GM06990 (cell line): ENCODE data around the gene IST1.

ENCODE experiments used
- DNase-seq: peaks from one replicate; pipeline ENCODE4 v3.0.0-alpha.2; 2011; ENCODE audit not compliant: insufficient read length; ENCODE audit errors: extremely low read depth
- H3K27me3 ChIP-seq: replicated peaks from 2 replicates; pipeline ENCODE4 v1.6.0; 2011; ENCODE audit warnings: low read length; ENCODE audit not compliant: control insufficient read depth, insufficient read depth
- H3K36me3 ChIP-seq: 2 replicates; pipeline ENCODE4 v1.5.1; 2011; ENCODE audit warnings: low read length; ENCODE audit not compliant: control insufficient read depth, insufficient read depth
- H3K4me3 ChIP-seq: replicated peaks from 2 replicates; pipeline ENCODE4 v1.5.1; 2011; ENCODE audit warnings: low read depth, mild to moderate bottlenecking, control low read depth, low read length
- TF ChIP-seq, protein P1 (sequence below): IDR thresholded peaks from 2 replicates; pipeline ENCODE4 v1.5.1; 2011; ENCODE audit warnings: low read length, control low read depth, mild to moderate bottlenecking, inconsistent platforms; ENCODE audit not compliant: insufficient read depth, poor library complexity, severe bottlenecking

Gene IST1

DNA sequence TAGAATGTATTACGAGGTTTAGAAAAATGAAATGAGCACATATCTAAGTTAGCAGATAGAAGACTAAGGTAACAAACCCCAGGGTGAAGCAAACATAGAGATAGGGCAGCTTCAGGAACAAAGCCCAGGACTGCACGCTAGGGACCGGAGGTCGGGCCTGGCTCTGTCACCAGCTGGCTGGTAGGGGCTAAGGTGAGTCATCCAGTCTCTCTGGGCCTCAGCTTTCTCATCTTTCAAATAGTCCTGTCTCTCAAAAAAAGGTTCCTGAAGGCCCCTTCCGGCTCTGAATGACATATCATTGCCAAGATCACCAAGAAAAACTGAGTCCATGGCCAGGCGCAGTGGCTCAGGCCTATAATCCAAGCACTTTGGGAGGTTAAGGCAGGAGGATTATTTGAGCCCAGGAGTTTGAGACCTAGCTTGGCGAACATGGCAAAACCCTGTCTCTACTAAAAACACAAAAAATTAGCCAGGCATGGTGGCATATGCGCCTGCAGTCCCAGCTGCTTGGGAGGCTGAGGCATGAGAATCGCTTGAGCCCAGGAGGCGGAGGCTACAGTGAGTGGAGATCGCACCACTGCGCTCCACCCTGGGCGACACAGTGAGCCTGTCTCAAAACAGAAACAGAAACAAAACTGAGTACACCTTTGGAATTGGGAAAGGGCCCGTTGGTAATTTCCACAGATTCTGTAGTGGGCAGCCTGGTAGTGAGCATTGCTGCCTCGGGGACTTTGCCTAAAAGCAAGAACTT is 78.9 kb downstream of the IST1 start:
- Histone ChIP-seq H3K4me3 (no peak overlapping the region), H3K36me3 (no peaks in the 10 kb centered on the region), H3K27me3 (no peaks in the 10 kb centered on the region; the same call in 1 of the 2 replicates)
- no peak for DNase-seq
- TF ChIP-seq, protein P1, sequence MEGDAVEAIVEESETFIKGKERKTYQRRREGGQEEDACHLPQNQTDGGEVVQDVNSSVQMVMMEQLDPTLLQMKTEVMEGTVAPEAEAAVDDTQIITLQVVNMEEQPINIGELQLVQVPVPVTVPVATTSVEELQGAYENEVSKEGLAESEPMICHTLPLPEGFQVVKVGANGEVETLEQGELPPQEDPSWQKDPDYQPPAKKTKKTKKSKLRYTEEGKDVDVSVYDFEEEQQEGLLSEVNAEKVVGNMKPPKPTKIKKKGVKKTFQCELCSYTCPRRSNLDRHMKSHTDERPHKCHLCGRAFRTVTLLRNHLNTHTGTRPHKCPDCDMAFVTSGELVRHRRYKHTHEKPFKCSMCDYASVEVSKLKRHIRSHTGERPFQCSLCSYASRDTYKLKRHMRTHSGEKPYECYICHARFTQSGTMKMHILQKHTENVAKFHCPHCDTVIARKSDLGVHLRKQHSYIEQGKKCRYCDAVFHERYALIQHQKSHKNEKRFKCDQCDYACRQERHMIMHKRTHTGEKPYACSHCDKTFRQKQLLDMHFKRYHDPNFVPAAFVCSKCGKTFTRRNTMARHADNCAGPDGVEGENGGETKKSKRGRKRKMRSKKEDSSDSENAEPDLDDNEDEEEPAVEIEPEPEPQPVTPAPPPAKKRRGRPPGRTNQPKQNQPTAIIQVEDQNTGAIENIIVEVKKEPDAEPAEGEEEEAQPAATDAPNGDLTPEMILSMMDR, result no peak
